COLO668 (cell line): ENCODE data around the gene CHMP4B.

Experiments
- DNase-seq: peaks from one replicate; lab custom pipeline; 2025; ENCODE audit not compliant: unreplicated experiment; lab: John Stamatoyannopoulos, UW

CHMP4B gene

GRCh38 chr20:33859751-33860150, 48.6 kb downstream of the CHMP4B start:
- no peak for DNase-seq

- no peak for DNase-seq
Measured at GRCh38 chr20:33861458-33861857, 50.3 kb downstream of the CHMP4B start.

- DNase-seq: peak; percentile 39
Measured at GRCh38 chr20:33862709-33863403, 51.7 kb downstream of the CHMP4B start.

- DNase-seq: no peak
Measured at GRCh38 chr20:33863440-33864323, 52.5 kb downstream of the CHMP4B start.

- DNase-seq: no peak
Measured at GRCh38 chr20:33864324-33864963, 53.3 kb downstream of the CHMP4B start.

- no peak for DNase-seq
Measured at GRCh38 chr20:33865761-33866370, 54.7 kb downstream of the CHMP4B start.

- no peak for DNase-seq
Measured at GRCh38 chr20:33866398-33867100, 55.4 kb downstream of the CHMP4B start.

- DNase-seq: no peak
Measured at GRCh38 chr20:33868042-33868441, 56.9 kb downstream of the CHMP4B start.

- no peak for DNase-seq
Measured at GRCh38 chr20:33868595-33868994, 57.4 kb downstream of the CHMP4B start.

GRCh38 chr20:33869283-33869682, 58.1 kb downstream of the CHMP4B start:
- no peak for DNase-seq

GRCh38 chr20:33871362-33871761, 60.2 kb downstream of the CHMP4B start:
- DNase-seq: no peak

GRCh38 chr20:33874129-33874528, 63.0 kb downstream of the CHMP4B start:
- no peak for DNase-seq

- DNase-seq: no peak
Measured at GRCh38 chr20:33875055-33875454, 63.9 kb downstream of the CHMP4B start.

- no peak for DNase-seq
Measured at GRCh38 chr20:33875534-33876026, 64.4 kb downstream of the CHMP4B start.

GRCh38 chr20:33878583-33878982, 67.4 kb downstream of the CHMP4B start:
- DNase-seq: no peak

- no peak for DNase-seq
Measured at GRCh38 chr20:33880396-33880795, 69.2 kb downstream of the CHMP4B start.

- no peak for DNase-seq
Measured at GRCh38 chr20:33881989-33882388, 70.8 kb downstream of the CHMP4B start.

GRCh38 chr20:33882481-33882880, 71.3 kb downstream of the CHMP4B start:
- no peak for DNase-seq

- no peak for DNase-seq
Measured at GRCh38 chr20:33883164-33883563, 72.0 kb downstream of the CHMP4B start.

GRCh38 chr20:33884633-33885032, 73.5 kb downstream of the CHMP4B start:
- DNase-seq: no peak

- no peak for DNase-seq
Measured at GRCh38 chr20:33889312-33889711, 78.2 kb downstream of the CHMP4B start.
